ENCODE results near the gene DCC.
"Not testable (repeated sequence)": the region's sequence is repeated elsewhere in the genome, so short reads cannot be mapped to it uniquely, and the experiment has no call there.

DNA sequence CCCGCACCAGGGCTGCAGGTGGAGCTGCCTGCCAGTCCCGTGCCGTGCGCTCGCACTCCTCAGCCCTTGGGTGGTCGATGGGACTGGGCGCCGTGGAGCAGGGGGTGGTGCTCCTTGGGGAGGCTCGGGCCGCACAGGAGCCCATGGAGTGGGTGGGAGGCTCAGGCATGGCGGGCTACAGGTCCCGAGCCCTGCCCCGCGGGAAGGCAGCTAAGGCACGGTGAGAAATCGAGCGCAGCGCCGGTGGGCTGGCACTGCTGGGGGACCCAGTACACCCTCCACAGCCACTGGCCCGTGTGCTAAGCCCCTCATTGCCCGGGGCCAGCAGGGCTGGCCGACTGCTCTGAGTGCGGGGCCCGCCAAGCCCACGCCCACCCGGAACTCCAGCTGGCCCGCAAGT, 26.9 kb downstream of the DCC start:
- TF ChIP-seq, protein P1, sequence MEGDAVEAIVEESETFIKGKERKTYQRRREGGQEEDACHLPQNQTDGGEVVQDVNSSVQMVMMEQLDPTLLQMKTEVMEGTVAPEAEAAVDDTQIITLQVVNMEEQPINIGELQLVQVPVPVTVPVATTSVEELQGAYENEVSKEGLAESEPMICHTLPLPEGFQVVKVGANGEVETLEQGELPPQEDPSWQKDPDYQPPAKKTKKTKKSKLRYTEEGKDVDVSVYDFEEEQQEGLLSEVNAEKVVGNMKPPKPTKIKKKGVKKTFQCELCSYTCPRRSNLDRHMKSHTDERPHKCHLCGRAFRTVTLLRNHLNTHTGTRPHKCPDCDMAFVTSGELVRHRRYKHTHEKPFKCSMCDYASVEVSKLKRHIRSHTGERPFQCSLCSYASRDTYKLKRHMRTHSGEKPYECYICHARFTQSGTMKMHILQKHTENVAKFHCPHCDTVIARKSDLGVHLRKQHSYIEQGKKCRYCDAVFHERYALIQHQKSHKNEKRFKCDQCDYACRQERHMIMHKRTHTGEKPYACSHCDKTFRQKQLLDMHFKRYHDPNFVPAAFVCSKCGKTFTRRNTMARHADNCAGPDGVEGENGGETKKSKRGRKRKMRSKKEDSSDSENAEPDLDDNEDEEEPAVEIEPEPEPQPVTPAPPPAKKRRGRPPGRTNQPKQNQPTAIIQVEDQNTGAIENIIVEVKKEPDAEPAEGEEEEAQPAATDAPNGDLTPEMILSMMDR (IDR thresholded peaks at IDR 0.05; ENCODE audit: low read depth, low read length, poor library complexity, severe bottlenecking), result not testable (repeated sequence)
- TF ChIP-seq EZH2phosphoT487 (IDR thresholded peaks at IDR 0.05; ENCODE audit: borderline replicate concordance, low read length), result not testable (repeated sequence)
